Lung (tissue), 12 donors: ENCODE data around the gene UBR4. TPM values are rescaled to one million over a fixed set of nuclear protein-coding genes. Genes with fewer than 3 reads are reported as not detected.

Experiments
- ATAC-seq: fragments of 200-7000 bp; cut with Tn5 transposase; one replicate; pipeline ENCODE4 v1.9.1; 2020; ENCODE audit warnings: moderate number of reproducible peaks; ENCODE audit not compliant: insufficient read depth, low FRiP score
- DNase-seq, 3 donors: peaks; one replicate each; pipeline ENCODE4 v3.0.0-alpha.2; 2013 to 2017
- H3K27ac ChIP-seq, 2 donors: one replicate each; pipeline ENCODE4 v1.5.1; 2013; ENCODE audit warnings: mild to moderate bottlenecking in 2 of 2, moderate library complexity in 2 of 2, control low read depth in 1 of 2, inconsistent platforms in 1 of 2, low read depth in 1 of 2, low read length in 1 of 2
- H3K27me3 ChIP-seq, 3 donors: one replicate each; pipeline ENCODE4 v1.5.1; 2013; ENCODE audit warnings: low read length in 2 of 3; ENCODE audit not compliant: control insufficient read depth in 3 of 3, insufficient read depth in 3 of 3
- H3K36me3 ChIP-seq, 4 donors: one replicate each; pipeline ENCODE4 v1.5.1; 2013; ENCODE audit warnings: low read length in 4 of 4, mild to moderate bottlenecking in 1 of 4, moderate library complexity in 1 of 4; ENCODE audit not compliant: control insufficient read depth in 4 of 4, insufficient read depth in 4 of 4
- H3K4me1 ChIP-seq, 5 donors: one replicate each; pipeline ENCODE4 v1.5.1; 2013; ENCODE audit warnings: low read length in 5 of 5, mild to moderate bottlenecking in 2 of 5, moderate library complexity in 1 of 5; ENCODE audit not compliant: control insufficient read depth in 5 of 5, insufficient read depth in 5 of 5
- H3K4me3 ChIP-seq: one replicate; pipeline ENCODE4 v1.5.1; 2013; ENCODE audit warnings: mild to moderate bottlenecking, control low read depth, moderate library complexity
- H3K9ac ChIP-seq, 2 donors: one replicate each; pipeline ENCODE4 v1.5.1; 2013; ENCODE audit warnings: low read length in 2 of 2, control low read depth in 1 of 2; ENCODE audit not compliant: insufficient read depth in 1 of 2
- H3K9me3 ChIP-seq, 4 donors: one replicate each; pipeline ENCODE4 v1.5.1; 2013; ENCODE audit warnings: low read length in 3 of 4, mild to moderate bottlenecking in 1 of 4, moderate library complexity in 1 of 4; ENCODE audit not compliant: control insufficient read depth in 4 of 4, insufficient read depth in 3 of 4
- CTCF ChIP-seq: IDR thresholded peaks from 2 replicates; pipeline ENCODE4 v1.5.1; 2012; ENCODE audit warnings: mild to moderate bottlenecking; ENCODE audit errors: control extremely low read depth, extremely low read depth
- WGBS, 2 donors: extraction: QIAGEN DNeasy Blood & Tissue Kit; methylation state at CpG; one replicate each; pipeline ENCODE4 v1.1.7; 2013; 5-methylcytosine and 5-hydroxymethylcytosine counted together
- polyA plus RNA-seq, 2 donors: library from polyadenylated mRNA; stranded (reverse); fragments of 200-250 nt; gene quantifications; one replicate each; pipeline ENCODE4 v1.2.1, GENCODE V29; 2013
- total RNA-seq, 2 donors: library from RNA; depleted of rRNA in 1 of 2; stranded (reverse); fragments of >200 nt in 1 of 2; gene quantifications; one replicate each; pipeline ENCODE4 v1.2.1, GENCODE V29; 2014 to 2021
- donor health status: control.
- donor health status: control.
- donor health status: Bipolar disorder and iron deficiency.
- donor health status: healthy.
- donor health status: DM: yes; HTN: yes; CAD: no.

UBR4 gene
- total and polyA plus RNA-seq, 4 donors: 90.8 to 128 (median 113) TPM

GRCh38 chr1:19122668-19123067, 87.4 kb downstream of the UBR4 start:
- no peaks in the 10 kb centered on the region for H3K27me3 ChIP-seq
- ATAC-seq (no peak), DNase-seq (no peak)
- H3K27ac ChIP-seq: no peak overlapping the region
- no peak overlapping the region for H3K4me3 ChIP-seq
- H3K9me3 ChIP-seq: peaks cover 0 to 1% (median 0%) of the 10 kb centered on the region in 4 donors
- 85 to 92% methylated on average over 10 of the region's 10 CpGs for WGBS, 2 donors
- H3K9ac ChIP-seq: no peak overlapping the region
- no peak for TF ChIP-seq CTCF
- peaks cover 67 to 82% (median 73%) of the 10 kb centered on the region in 4 donors for H3K36me3 ChIP-seq
- H3K4me1 ChIP-seq: no peaks in the 10 kb centered on the region

GRCh38 chr1:19121192-19121591, 88.9 kb downstream of the UBR4 start:
- WGBS, 2 donors: 35 to 79% methylated on average over 7 of the region's 7 CpGs
- peaks cover 0 to 1% (median 0%) of the 10 kb centered on the region in 4 donors for H3K9me3 ChIP-seq
- TF ChIP-seq CTCF: no peak
- no peak overlapping the region for H3K27ac ChIP-seq
- peaks cover 65 to 84% (median 71%) of the 10 kb centered on the region in 4 donors for H3K36me3 ChIP-seq
- H3K27me3 ChIP-seq: no peaks in the 10 kb centered on the region
- no peak overlapping the region for H3K4me3 ChIP-seq
- ATAC-seq (peak; percentile 19), DNase-seq (no peak)
- no peak overlapping the region for H3K9ac ChIP-seq
- no peaks in the 10 kb centered on the region for H3K4me1 ChIP-seq

- no peak overlapping the region for H3K4me3 ChIP-seq
- 88 to 96% methylated on average over 7 of the region's 7 CpGs for WGBS, 2 donors
- H3K27ac ChIP-seq: no peak overlapping the region
- no peaks in the 10 kb centered on the region for H3K4me1 ChIP-seq
- H3K36me3 ChIP-seq: peaks cover 61 to 86% (median 69%) of the 10 kb centered on the region in 4 donors
- H3K9me3 ChIP-seq: peaks cover 0 to 1% (median 0%) of the 10 kb centered on the region in 4 donors
- DNase-seq (no peak), ATAC-seq (no peak)
- no peak overlapping the region for H3K9ac ChIP-seq
- H3K27me3 ChIP-seq: no peaks in the 10 kb centered on the region
- no peak for TF ChIP-seq CTCF
These were observed 90.0 kb downstream of the UBR4 start for GRCh38 chr1:19120070-19120469.

GRCh38 chr1:19115082-19115808, 94.8 kb downstream of the UBR4 start:
- no peak overlapping the region for H3K9ac ChIP-seq
- WGBS, 2 donors: 86 to 91% methylated on average over 6 of the region's 6 CpGs
- no peak for ATAC-seq

More at GRCh38 chr1:19115082-19115808, 94.8 kb downstream of the UBR4 start:
- no peaks in the 10 kb centered on the region for H3K9me3 ChIP-seq
- H3K4me3 ChIP-seq: no peak overlapping the region
- no peak for DNase-seq
- H3K36me3 ChIP-seq: peaks cover 63 to 80% (median 70%) of the 10 kb centered on the region in 4 donors
- H3K27ac ChIP-seq: no peak overlapping the region
- no peak for TF ChIP-seq CTCF
- no peaks in the 10 kb centered on the region for H3K27me3 ChIP-seq
- H3K4me1 ChIP-seq: no peaks in the 10 kb centered on the region
